GM19467 (cell line): ENCODE results near the gene TDRD5.
"Not testable (repeated sequence)": the region's sequence is repeated elsewhere in the genome, so short reads cannot be mapped to it uniquely, and the experiment has no call there.

ENCODE experiments used
- ATAC-seq: cut with Tn5 transposase; IDR thresholded peaks from one replicate; pipeline ENCODE4 v1.9.1; 2021; ENCODE audit warnings: mild to moderate bottlenecking, moderate library complexity; ENCODE audit not compliant: unreplicated experiment

Gene TDRD5

GRCh38 chr1:179599623-179600249, 8.1 kb downstream of the TDRD5 start:
- ATAC-seq = no peak

GRCh38 chr1:179601093-179601492, 9.5 kb downstream of the TDRD5 start:
- ATAC-seq = no peak

GRCh38 chr1:179612361-179612760, 20.7 kb downstream of the TDRD5 start:
- ATAC-seq = no peak

- ATAC-seq = no peak
Measured at GRCh38 chr1:179630719-179631118, 39.1 kb downstream of the TDRD5 start.

- ATAC-seq = peak; percentile 82
Measured at GRCh38 chr1:179632868-179633267, 41.2 kb downstream of the TDRD5 start.

GRCh38 chr1:179637211-179637860, 45.7 kb downstream of the TDRD5 start:
- ATAC-seq = no peak

- ATAC-seq = no peak
Measured at GRCh38 chr1:179661018-179661417, 69.4 kb downstream of the TDRD5 start.

GRCh38 chr1:179663810-179664209, 72.2 kb downstream of the TDRD5 start:
- ATAC-seq = no peak

GRCh38 chr1:179677882-179678281, 86.2 kb downstream of the TDRD5 start:
- ATAC-seq = no peak

- ATAC-seq = not testable (repeated sequence)
Measured at GRCh38 chr1:179694530-179694929, 102.9 kb downstream of the TDRD5 start.

- ATAC-seq = no peak
Measured at GRCh38 chr1:179702946-179703539, 111.4 kb downstream of the TDRD5 start.

- no peak for ATAC-seq
Measured at GRCh38 chr1:179706339-179706941, 114.8 kb downstream of the TDRD5 start.

GRCh38 chr1:179707406-179707805, 115.8 kb downstream of the TDRD5 start:
- no peak for ATAC-seq

- no peak for ATAC-seq
Measured at GRCh38 chr1:179708434-179709195, 117.0 kb downstream of the TDRD5 start.

- ATAC-seq = peak; percentile 76
Measured at GRCh38 chr1:179709841-179710329, 118.3 kb downstream of the TDRD5 start.

- ATAC-seq = no peak
Measured at GRCh38 chr1:179714159-179714558, 122.5 kb downstream of the TDRD5 start.

GRCh38 chr1:179714623-179715022, 123.0 kb downstream of the TDRD5 start:
- no peak for ATAC-seq

GRCh38 chr1:179719272-179719671, 127.6 kb downstream of the TDRD5 start:
- ATAC-seq = no peak

- no peak for ATAC-seq
Measured at GRCh38 chr1:179728271-179728670, 136.6 kb downstream of the TDRD5 start.

- no peak for ATAC-seq
Measured at GRCh38 chr1:179729881-179730280, 138.2 kb downstream of the TDRD5 start.

- ATAC-seq = no peak
Measured at GRCh38 chr1:179731643-179732042, 140.0 kb downstream of the TDRD5 start.
